Activated T-cell treated with anti-CD3 and anti-CD28 coated beads, Interleukin-2, amount 50 U/mL, for 24 hours (primary cell): ENCODE results near the gene ITGA5.
"Not testable (repeated sequence)": the region's sequence is repeated elsewhere in the genome, so short reads cannot be mapped to it uniquely, and the experiment has no call there.

Experiments
- DNase-seq: peaks from one replicate; pipeline ENCODE4 v3.0.0-alpha.2; 2020
- H3K27ac Mint-ChIP-seq: 2 replicates; pipeline ENCODE4 v1.8.0; 2020; ENCODE audit warnings: mild to moderate bottlenecking, mixed read lengths
- H3K27me3 Mint-ChIP-seq: 2 replicates; pipeline ENCODE4 v1.8.0; 2020; ENCODE audit warnings: mixed read lengths
- H3K36me3 Mint-ChIP-seq: 2 replicates; pipeline ENCODE4 v1.8.0; 2020; ENCODE audit warnings: low read depth, mixed read lengths
- H3K4me1 Mint-ChIP-seq: 2 replicates; pipeline ENCODE4 v1.8.0; 2020; ENCODE audit warnings: low read depth, mixed read lengths
- H3K4me3 Mint-ChIP-seq: 2 replicates; pipeline ENCODE4 v1.8.0; 2020; ENCODE audit warnings: mild to moderate bottlenecking, moderate library complexity, mixed read lengths
- H3K9me3 Mint-ChIP-seq: 2 replicates; pipeline ENCODE4 v1.8.0; 2020; ENCODE audit warnings: mixed read lengths

ITGA5 gene

DNA sequence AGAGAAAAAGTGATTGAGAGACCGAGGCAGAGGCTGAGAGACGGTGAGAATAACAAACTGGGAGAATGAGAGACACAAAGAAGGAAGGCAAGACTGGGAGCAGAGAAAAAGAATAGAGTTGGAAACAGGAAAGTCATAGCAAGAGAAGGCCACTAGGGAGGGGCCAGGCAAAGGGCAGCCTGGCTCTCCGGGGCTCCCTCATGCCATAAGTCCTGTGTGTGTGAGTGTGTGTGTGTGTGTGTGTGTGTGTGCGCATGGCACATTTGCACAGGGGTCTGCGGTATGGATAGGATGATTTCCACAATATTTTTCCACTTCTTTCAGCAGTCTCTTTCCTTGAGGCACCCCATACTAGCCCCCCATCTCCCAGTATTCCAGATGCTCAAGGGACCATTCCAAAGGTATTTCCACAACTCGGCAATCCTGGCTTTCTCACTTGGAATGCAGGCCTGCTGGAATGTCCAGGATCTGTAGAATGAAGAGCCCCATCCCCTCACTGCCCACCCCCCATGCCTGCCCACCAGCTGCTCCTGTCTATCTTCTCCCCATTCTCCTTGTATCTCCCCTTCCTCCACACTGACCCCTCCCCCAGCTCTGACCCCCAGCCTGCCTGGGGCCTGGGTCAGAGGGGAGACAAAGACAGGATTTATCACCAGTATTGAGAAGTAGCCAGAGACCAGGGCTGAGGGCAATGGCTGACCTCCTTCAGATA lies 63.8 kb downstream of the ITGA5 start:
- Mint-ChIP-seq H3K4me3 (no peak overlapping the region), H3K27me3 (no peaks in the 10 kb centered on the region), H3K9me3 (no peaks in the 10 kb centered on the region), H3K27ac (no peak overlapping the region), H3K4me1 (peaks cover 24% of the 10 kb centered on the region), H3K36me3 (peaks cover 23% of the 10 kb centered on the region)
- DNase-seq, result no peak

DNA sequence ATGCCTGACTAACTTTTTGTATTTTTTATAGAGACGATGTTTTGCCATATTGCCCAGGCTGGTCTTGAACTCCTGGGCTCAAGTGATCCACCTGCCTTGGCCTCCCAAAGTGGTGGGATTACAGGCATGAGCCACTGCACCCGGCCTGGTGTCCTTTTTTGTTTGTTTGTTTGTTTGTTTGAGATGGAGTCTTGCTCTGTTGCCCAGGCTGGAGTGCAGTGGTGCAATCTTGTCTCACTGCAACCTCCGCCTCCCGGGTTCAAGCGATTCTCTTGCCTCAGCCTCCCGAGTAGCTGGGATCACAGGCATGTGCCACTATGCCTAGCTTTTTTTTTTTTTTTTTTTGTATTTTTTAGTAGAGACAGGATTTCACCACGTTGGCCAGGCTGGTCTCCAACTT lies 64.8 kb downstream of the ITGA5 start:
- Mint-ChIP-seq H3K4me1 (peaks cover 24% of the 10 kb centered on the region), H3K36me3 (peaks cover 33% of the 10 kb centered on the region)
- H3K9me3 Mint-ChIP-seq, DNase-seq, H3K4me3 Mint-ChIP-seq, H3K27me3 Mint-ChIP-seq, H3K27ac Mint-ChIP-seq: not testable (repeated sequence)

DNA sequence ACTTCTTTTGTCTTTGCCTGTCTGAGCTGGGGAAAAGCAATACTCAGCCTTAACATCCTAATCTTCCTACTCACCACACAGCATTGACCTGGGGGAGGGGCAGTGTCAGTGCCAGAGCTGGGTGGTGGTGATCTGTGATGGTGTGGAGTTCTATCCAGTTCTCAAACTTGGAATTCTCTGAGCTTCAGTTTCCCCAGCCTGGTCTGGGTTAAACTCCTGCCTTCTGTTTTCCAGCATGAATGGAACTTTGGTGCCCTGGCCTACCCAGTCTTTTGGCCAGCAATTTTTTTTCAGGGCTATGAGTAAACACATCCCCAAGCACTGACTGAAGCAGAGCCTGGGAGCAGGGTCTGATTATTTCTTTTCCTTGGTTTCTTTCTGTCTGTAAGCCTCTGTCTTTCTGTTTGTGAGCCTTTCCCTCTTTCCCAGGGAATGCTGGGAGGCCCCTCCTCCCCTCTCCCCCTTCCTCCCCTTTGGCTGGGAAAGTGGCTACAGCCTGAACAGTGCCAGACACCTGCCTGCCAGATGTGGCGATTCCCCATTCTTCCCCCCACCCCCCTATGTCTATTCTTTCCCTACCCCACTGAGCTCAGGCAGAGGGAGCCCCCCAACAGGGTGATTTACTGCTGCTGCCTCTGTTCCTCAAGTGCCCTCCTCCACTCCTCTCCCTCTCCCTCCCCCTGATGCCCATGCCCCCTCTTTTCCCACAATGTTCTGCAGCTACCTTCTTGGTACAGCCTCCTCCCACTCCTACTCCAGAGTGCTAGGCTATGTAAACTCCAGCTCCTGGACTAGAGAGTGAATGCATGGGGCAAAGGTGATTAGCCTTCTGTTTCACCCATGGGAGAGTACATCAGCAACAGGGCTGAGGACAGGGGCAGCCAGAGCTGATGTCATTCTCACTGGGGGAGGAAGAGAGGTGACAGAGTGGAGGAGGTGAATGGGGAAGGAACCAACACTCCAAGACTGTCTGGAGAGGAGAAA lies 65.9 kb downstream of the ITGA5 start:
- H3K36me3 Mint-ChIP-seq, result peaks cover 41% of the 10 kb centered on the region
- peak overlapping the region; percentile 58 for H3K27ac Mint-ChIP-seq
- no peak for DNase-seq
- no peaks in the 10 kb centered on the region for H3K27me3 Mint-ChIP-seq
- H3K4me1 Mint-ChIP-seq, result peaks cover 24% of the 10 kb centered on the region
- H3K4me3 Mint-ChIP-seq, result no peak overlapping the region
- no peaks in the 10 kb centered on the region for H3K9me3 Mint-ChIP-seq

DNA sequence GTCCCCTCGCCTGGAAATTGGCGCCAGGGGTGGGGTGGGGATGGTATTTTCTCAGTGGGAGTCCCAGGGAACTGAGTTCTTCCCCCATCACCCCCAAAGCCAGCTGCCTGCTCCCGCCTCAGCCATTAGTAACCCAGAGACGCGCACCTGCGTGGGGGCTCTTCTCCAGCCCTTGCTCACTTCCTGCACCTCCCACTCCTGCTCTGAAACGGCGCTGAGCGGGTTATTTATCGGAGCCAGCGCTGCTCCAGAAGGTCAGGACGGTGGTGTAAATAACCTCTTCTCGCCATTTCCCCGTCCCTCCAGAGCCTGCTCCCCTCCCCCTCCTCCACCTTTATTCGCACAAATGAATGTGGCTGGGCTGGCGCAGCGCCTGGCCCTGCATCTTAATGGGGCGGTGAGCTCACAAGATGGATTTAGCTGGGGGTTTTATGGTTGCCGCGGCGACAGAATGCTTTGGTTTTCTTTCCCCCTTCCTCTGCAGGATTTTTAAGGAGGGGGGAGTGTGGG lies 67.0 kb downstream of the ITGA5 start:
- H3K4me1 Mint-ChIP-seq, result peaks cover 24% of the 10 kb centered on the region
- peak overlapping the region; percentile 58 for H3K27ac Mint-ChIP-seq
- H3K9me3 Mint-ChIP-seq, result no peaks in the 10 kb centered on the region
- no peaks in the 10 kb centered on the region for H3K27me3 Mint-ChIP-seq
- peak; percentile 58 for DNase-seq
- peak overlapping the region; percentile 55 for H3K4me3 Mint-ChIP-seq
- peaks cover 51% of the 10 kb centered on the region for H3K36me3 Mint-ChIP-seq

DNA sequence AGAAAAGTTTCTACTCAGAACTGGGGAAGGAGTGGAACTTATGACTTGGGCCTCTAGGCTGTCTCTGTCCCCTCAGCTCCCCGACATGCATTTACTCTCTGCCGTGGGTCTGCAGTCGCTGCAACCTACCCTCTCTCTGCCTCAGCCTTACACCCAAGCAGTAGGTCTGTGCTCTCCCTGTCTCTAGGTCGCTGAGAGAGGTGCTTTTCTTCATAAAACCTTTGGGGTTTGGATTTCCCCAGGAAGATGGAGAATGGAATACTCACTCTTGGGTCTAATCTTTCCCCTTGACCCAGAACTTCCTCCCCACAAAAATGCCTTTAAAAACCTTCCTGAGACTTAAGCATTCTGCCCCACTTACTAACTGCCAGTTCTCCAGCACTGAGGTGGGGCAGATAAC lies 67.7 kb downstream of the ITGA5 start:
- H3K36me3 Mint-ChIP-seq, result peaks cover 59% of the 10 kb centered on the region
- no peak for DNase-seq
- H3K4me1 Mint-ChIP-seq, result peaks cover 23% of the 10 kb centered on the region
- H3K27ac Mint-ChIP-seq, result peak overlapping the region; percentile 26
- no peak overlapping the region for H3K4me3 Mint-ChIP-seq
- H3K9me3 Mint-ChIP-seq, result no peaks in the 10 kb centered on the region
- H3K27me3 Mint-ChIP-seq, result no peaks in the 10 kb centered on the region

DNA sequence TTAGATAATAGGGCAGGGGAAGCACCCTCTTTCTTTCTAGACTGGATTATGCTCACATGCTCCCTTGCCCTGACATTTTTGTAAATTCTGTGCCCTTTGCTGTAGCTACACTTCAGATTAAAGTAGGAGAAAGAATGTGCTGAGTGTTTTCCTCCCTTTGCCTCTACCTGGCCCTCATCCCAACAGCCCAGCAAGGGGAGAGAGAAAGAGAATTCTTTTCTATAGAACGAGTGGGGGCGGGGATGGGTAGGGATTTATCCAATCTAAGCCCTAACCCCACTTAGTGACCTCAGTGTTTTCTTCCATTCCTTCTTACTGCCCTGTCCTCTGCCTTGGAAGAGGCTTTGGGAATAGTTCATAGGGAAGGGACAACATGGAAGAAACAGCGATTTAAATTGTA lies 68.3 kb downstream of the ITGA5 start:
- Mint-ChIP-seq H3K36me3 (peaks cover 63% of the 10 kb centered on the region), H3K4me3 (no peak overlapping the region)

DNA sequence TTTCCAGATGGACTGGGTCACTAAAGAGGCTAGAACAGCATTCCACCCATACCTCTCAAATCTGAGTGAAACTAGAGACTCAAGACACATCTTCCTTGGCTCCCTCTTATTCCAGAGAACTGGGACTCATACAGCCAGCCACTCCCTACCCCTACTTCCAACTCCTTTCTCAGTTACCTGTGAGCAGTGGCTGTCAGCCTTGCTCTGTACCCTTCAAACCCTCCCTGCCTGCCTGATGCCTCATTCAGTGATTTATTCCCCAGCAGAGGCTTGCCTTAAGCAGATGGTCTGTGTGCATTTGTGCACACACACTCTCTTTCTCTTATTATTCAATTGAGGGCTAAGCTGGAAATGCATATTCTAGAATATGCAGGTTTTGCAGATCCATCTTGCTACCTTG lies 69.4 kb downstream of the ITGA5 start:
- no peaks in the 10 kb centered on the region for H3K9me3 Mint-ChIP-seq
- H3K4me1 Mint-ChIP-seq, result peaks cover 23% of the 10 kb centered on the region
- peaks cover 74% of the 10 kb centered on the region for H3K36me3 Mint-ChIP-seq
- H3K27ac Mint-ChIP-seq, result no peak overlapping the region
- no peaks in the 10 kb centered on the region for H3K27me3 Mint-ChIP-seq
- no peak overlapping the region for H3K4me3 Mint-ChIP-seq
- DNase-seq, result no peak

More for the DNA sequence above, 68.3 kb downstream of the ITGA5 start:
- Mint-ChIP-seq H3K27ac (peak overlapping the region; percentile 26), H3K9me3 (no peaks in the 10 kb centered on the region), H3K27me3 (no peaks in the 10 kb centered on the region), H3K4me1 (peaks cover 23% of the 10 kb centered on the region)
- no peak for DNase-seq

DNA sequence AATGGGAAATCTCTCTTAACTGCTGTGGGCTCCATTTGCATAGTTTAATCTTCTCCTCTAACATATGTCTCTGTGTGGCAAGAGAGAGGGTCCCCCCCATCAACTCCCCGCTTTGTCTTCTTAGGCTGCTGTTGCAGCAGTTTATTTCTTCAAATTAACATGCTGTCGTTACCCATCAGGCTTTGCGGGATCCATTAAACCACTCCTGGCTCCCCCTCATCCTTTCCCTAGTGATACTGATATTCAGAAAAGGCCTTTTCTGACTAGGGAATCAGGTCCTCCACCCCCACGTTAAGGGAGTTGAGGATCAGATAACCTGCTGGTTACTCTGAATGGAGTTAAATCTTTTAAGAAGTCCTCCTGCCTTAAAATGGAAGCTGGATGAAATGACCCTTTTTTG lies 70.0 kb downstream of the ITGA5 start:
- Mint-ChIP-seq H3K27me3 (no peaks in the 10 kb centered on the region), H3K27ac (no peak overlapping the region), H3K36me3 (peaks cover 77% of the 10 kb centered on the region), H3K4me3 (no peak overlapping the region), H3K4me1 (peaks cover 23% of the 10 kb centered on the region), H3K9me3 (no peaks in the 10 kb centered on the region)
- DNase-seq, result no peak
